ENCODE measurements around the gene SDCBP2.

The SDCBP2 gene

DNA sequence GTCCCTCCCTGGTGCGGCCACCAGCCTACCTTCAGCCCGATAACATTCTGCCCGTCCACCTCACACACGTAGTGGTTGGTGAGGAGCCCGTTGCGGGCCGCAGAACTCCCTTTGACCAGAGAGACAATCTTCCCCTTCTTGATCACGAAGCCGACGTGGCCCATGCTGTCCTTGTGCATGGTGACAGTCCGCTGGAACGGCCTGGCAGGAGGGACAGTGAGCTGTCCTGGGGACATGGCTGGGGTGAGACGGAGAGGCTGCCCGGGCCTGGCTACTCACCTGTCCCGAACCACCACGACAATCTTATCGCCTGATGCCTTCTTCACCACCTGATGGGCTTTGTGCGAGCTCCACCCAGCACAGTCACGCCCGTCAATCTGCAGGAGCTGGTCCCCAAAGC, 16.6 kb downstream of the SDCBP2 start:
- DNase-seq (ENCODE audit: low spot score): no peak

DNA sequence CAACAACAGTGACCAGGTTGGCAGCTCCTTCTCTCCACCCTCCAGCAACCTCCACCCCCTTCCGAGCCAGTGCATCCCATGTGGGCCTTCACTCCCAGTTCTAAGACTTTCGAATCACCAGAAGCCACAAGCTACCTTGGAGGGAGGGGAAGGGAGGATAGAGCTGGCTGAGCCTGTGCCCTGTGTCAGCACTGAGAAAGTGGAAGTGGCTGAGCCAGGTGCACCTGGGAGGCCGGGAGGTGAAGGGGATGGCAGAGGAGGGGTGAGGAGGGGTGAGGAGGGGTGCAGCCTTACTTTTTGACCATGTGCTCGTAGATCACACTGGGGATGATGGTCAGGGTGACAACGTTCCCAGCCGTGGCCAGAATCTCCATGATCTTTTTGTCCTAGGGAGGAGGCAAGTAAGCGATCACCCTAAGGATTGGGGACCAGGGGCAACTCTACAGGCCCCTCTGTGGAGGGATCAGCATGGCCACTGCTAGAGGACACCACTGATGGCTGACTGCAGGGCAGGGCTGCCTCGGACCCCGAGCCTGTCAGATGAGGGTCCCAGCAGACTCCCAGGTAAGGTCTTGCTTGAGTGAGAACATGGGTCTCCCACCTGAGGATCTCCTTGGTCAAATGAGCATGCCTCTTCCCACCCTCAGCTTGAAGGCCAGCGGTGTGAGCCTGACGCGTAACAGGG, 18.3 kb downstream of the SDCBP2 start:
- no peak for DNase-seq (ENCODE audit: low spot score)

- DNase-seq (ENCODE audit: low spot score): no peak
Measured at GRCh38 chr20:1310071-1310470, 18.9 kb downstream of the SDCBP2 start.

DNA sequence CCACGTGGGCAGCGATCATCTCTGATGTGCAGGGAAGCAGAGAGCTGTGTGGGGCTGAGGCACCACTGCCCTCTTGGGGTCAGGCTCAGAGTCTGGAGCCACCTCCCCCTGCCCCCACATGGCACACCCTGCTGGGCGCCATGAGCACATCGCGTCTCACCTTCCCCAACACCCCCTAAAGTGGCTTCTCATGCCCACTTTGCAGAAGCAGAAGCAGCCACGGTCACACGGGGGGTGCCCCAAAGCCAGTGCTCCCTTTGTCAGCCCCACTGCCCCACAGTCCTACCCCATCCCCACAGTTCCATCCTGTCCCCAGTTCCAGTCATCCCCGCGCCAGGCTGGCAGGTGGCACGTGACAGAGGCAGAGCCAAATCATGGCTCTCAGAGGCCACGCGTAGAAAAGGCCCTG, 19.5 kb downstream of the SDCBP2 start:
- no peak for DNase-seq (ENCODE audit: low spot score)

- DNase-seq (ENCODE audit: low spot score): no peak
Measured at GRCh38 chr20:1308702-1309095, 20.2 kb downstream of the SDCBP2 start.

- no peak for DNase-seq (ENCODE audit: low spot score)
Measured at GRCh38 chr20:1308067-1308701, 20.8 kb downstream of the SDCBP2 start.

- no peak for DNase-seq (ENCODE audit: low spot score)
Measured at GRCh38 chr20:1307571-1307971, 21.4 kb downstream of the SDCBP2 start.

DNA sequence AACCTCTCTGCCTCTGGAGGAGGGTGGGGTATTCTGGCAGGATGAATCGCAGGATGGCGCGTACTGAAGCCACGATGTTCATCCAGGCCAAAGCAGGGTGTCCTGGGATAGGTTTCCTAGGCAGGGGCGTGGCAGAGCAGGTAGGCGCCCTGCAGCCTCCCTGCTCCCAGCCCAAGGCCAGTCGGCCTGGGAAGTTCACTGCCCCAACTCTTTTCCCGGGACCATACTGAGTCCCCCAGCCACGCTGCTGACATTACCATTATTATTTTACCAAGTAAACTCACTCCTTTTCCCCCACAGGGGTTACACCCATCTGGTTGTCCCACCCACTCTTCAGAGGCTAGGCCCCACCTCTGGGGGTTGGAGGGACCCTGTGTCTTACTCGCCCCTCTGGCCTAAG, 21.8 kb downstream of the SDCBP2 start:
- DNase-seq (ENCODE audit: low spot score): no peak

GRCh38 chr20:1306316-1307135, 22.4 kb downstream of the SDCBP2 start:
- DNase-seq (ENCODE audit: low spot score): no peak

- DNase-seq (ENCODE audit: low spot score): no peak
Measured at GRCh38 chr20:1305712-1306111, 23.2 kb downstream of the SDCBP2 start.

DNA sequence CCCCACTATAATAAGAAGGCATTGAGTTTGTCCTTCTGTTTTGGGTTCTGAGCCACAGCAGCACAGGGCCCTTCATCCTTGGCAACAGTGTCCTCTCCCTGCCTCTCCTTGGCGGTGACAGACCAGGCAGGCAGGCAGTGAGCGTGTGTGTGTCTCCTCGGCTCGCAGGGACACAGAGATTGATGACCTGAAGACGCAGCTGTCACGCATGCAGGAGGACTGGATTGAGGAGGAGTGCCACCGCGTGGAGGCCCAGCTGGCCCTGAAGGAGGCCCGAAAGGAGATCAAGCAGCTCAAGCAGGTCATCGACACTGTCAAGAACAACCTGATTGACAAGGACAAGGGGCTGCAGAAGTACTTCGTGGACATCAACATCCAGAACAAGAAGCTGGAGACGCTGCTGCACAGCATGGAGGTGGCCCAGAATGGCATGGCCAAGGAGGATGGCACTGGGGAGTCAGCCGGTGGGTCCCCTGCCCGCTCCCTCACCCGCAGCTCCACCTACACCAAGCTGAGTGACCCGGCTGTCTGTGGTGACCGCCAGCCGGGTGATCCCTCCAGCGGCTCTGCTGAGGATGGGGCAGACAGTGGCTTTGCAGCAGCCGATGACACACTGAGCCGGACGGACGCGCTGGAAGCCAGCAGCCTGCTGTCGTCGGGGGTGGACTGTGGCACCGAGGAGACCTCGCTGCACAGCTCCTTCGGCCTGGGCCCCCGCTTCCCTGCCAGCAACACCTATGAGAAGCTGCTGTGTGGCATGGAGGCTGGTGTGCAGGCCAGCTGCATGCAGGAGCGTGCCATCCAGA, 24.0 kb downstream of the SDCBP2 start:
- no peak for DNase-seq (ENCODE audit: low spot score)

- DNase-seq (ENCODE audit: low spot score): no peak
Measured at GRCh38 chr20:1302685-1303541, 26.0 kb downstream of the SDCBP2 start.

GRCh38 chr20:1301031-1301529, 27.9 kb downstream of the SDCBP2 start:
- DNase-seq (ENCODE audit: low spot score): no peak

DNA sequence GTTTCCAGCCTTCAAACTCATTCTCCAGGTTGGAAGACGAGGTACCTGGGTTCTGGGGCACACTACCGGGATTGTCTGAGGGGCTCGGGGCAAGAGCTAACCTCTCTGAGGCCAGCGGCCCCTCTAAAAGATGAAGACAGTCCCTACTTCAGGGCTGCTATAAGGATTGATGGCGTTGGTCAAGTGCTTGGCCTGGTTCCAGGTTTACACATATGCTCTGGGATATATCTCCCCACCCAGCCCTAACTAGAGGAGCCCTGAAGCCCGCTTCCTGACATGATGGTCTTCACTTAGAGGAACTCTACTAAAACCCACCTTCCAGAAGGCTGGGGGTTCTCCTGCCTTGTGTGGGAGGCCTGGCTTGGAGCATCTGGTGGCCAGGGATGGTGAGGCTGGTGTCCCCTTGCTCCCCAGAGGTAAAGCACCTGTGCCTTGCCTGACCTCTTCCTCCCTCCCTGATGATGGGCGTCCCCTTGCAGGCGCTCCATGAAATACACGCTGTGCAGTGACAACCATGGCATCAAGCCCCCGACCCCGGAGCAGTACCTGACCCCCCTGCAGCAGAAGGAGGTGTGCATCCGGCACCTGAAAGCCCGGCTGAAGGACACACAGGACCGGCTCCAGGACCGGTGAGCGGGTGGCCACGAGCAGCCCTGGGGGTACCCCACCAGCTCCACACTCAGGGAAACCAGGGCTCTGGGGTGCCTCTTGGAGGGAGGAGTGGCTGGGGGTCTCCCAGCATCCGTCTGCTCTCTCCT, 28.7 kb downstream of the SDCBP2 start:
- no peak for DNase-seq (ENCODE audit: low spot score)

DNA sequence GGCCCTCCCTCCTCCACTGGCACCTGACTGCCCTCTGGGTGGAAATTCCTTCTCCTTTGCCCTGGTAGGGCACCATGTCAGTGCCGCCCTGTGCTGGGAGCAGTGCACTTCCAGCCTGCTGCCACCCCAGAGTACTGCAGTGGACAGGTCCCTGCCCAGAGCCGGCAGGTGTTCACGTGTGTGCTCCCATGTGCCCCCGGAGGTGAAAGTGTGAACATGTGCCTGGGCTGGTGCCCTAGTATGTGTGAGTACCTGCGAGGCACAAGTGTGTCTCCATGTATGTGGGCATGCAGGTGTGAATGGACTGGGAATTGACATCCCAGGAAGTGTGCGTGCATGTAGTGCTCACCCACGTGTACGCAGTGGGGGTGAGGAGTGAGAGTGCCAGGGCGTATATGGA, 29.4 kb downstream of the SDCBP2 start:
- DNase-seq (ENCODE audit: low spot score): no peak

- DNase-seq (ENCODE audit: low spot score): no peak
Measured at GRCh38 chr20:1298888-1299511, 29.9 kb downstream of the SDCBP2 start.

GRCh38 chr20:1298166-1298565, 30.8 kb downstream of the SDCBP2 start:
- DNase-seq (ENCODE audit: low spot score): no peak

- DNase-seq (ENCODE audit: low spot score): no peak
Measured at GRCh38 chr20:1297486-1297885, 31.5 kb downstream of the SDCBP2 start.

DNA sequence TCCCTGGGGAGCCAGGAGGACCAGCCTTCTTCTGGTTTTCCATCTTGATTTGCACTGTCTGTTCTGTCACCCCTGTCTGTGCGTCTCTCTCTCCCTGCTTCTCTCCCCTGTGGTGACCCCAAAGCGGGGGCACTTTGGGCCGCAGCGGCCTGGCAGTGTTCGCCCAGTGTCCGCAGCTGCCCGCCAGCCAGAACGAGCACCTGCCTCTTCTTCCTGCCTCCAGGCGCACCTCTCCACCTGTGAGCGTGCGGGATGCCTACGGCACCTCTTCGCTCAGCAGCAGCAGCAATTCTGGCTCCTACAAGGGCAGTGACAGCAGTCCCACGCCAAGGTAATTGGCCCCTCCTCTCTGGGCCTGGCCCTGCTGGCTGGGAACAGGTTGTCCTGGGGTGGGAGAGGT, 32.0 kb downstream of the SDCBP2 start:
- no peak for DNase-seq (ENCODE audit: low spot score)

GRCh38 chr20:1296117-1296610, 32.8 kb downstream of the SDCBP2 start:
- no peak for DNase-seq (ENCODE audit: low spot score)

Data from left forelimb (tissue), 1 donor.